ENCODE results near the gene MLPH.

DNA sequence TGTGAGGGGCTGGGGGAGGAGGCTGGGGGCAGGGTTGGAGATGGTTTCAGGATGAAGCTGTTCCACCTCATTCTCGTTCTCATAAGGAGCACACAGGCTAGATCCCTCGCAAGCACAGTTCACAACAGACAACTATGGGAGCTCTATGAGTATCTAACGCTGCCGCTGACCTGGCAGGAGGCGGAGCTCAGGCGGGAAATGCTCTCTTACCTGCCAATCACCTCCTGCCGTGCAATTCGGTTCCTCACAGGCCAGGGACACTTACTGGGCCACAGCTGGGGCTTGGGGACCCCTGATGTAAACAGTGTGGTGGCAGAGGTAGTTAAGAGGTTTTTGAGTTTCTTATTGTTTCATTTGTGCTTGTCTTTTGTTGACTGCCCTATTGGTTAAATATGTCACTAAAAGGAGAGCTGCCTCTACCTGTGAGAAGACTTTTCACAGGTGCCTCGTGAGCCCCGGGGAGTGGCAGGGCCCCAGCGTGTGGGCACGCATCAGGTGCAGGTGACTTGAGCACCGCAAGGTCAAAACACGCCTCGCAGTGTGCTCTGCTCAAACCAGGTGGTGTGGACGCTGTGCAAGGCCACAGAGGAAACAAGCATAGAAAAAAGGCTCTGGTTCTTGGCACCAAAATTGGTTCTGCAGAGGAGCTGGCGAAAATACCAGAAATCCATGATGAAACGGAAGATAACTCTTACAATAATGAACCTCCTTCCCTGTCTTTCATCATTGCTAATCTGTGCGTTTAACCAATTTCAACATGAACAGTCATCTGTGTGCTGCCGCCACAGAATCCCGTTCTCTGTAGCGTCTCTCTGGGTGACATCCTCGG is 10.2 kb downstream of the MLPH start:
- TF ChIP-seq POLR2A (IDR thresholded peaks at IDR 0.05; ENCODE audit: low read length) (no peak), GATA1 (IDR thresholded peaks at IDR 0.05; ENCODE audit: low read depth, low read length) (no peak)

Data from erythroblast (primary cell).